Measurements from ENCODE around the gene CASP9.

CASP9 gene

DNA sequence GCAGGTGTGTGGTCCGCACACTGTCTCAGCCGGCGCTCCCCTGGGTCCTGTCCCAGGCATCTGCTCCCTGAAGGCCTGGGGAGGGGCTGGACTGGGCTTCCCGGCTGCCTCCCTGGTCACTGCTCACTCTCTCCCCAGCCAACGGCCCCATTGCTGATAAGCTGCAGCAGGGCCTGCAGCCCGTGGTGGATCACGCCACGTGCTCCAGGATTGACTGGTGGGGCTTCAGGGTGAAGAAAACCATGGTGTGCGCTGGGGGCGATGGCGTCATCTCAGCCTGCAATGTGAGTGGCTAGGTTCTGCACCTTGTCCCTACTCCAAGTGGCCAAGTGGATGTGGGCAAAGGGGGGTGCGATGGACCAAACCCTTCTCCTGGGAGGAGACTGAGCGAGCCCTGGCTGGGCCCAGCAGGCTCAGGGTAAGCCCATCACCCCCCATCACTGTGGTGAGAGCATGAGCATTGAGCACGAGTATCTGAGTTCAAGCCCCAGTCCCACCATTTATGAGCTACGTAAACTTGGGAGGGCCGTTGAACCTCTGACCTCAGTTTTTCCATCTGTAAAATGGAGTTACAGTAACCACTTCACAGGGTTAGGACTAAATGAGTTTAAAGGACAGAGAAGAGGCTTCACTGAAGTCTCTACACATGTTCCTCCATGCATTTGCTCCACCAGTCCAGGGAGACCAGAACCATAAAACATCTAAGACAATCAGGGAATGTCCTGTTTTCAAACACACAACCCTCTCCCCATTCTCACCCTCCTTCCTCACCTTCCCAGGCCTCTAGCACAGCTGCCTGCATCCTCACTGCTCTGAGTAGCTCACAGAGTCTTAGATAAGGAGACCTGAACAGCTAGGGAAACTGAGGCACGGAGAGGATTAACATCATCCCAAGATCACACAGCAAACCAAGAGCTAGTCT is 79.3 kb downstream of the CASP9 start:
- DNase-seq = no peak

DNA sequence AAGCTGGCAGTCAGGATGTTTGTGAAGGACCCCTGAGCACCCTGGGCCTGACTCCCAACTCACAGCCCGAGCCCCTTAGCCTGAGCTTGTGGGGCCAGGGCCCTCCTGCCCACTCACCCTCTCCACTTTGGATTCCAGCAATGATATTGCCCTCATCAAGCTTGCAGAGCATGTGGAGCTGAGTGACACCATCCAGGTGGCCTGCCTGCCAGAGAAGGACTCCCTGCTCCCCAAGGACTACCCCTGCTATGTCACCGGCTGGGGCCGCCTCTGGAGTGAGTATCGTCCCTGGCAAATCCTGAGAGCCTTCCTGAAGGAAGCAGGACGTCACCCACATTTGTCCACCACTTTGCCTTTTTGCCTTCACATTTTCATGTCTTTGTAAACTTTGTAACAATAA is 80.7 kb downstream of the CASP9 start:
- no peak for DNase-seq

DNA sequence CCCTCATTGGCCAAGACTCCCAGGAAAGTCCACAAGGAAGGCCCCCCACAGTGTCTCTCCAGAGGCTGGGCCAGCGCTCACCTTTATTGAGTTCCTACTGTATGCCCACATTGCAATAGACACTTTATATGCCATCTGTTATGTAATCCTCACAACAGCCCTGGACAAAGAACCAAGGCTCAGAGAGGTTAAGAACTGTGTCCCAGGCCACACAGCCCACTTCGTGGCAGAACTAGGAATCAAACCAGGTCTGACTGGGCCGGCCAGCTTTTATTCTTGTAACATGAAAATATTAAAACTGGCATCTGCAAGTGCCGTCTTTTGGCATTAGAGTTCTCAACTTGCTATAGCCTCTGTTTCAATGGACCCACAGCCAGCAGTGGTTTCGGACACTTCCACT is 81.3 kb downstream of the CASP9 start:
- no peak for DNase-seq

DNA sequence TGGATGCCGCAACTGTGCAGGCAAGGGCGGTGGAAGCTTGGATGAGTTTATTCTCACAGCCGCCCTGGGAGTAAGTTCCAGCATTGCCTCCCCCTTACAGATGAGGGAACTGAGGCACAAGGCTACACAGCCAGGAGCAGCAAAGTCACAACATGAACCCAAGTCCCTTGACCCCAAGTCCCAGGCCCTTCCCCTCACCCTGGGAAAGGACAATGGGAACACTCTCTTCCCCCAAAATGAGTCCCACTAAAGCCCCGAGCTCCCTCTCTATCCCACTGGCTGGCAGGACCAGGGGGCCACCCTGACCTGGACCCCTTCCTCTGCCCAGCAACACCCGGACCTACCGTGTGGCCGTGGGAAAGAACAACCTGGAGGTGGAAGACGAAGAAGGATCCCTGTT is 81.9 kb downstream of the CASP9 start:
- DNase-seq = no peak

Data from hematopoietic multipotent progenitor cell treated with erythropoietin and hydrocortisone succinate and interleukin-3 and kit ligand, for 6 days (in vitro differentiated cells).